NOMO-1 treated with DMSO at 0.1 percent for 48 hours (cell line): ENCODE results near the gene SH3TC2.

Experiments
- DNase-seq: peaks from one replicate; lab custom pipeline; 2025; ENCODE audit not compliant: unreplicated experiment; lab: John Stamatoyannopoulos, UW

Gene SH3TC2

GRCh38 chr5:149063017-149063687, at the start of gene SH3TC2:
Gene SH3TC2, minus strand, starts transcription at chr5:149063062. Its CDS starts 40 bp downstream, at chr5:149063022.
- no peak for DNase-seq

GRCh38 chr5:149110406-149110805, 47.5 kb upstream of the SH3TC2 start:
- peak; percentile 14 for DNase-seq

DNA sequence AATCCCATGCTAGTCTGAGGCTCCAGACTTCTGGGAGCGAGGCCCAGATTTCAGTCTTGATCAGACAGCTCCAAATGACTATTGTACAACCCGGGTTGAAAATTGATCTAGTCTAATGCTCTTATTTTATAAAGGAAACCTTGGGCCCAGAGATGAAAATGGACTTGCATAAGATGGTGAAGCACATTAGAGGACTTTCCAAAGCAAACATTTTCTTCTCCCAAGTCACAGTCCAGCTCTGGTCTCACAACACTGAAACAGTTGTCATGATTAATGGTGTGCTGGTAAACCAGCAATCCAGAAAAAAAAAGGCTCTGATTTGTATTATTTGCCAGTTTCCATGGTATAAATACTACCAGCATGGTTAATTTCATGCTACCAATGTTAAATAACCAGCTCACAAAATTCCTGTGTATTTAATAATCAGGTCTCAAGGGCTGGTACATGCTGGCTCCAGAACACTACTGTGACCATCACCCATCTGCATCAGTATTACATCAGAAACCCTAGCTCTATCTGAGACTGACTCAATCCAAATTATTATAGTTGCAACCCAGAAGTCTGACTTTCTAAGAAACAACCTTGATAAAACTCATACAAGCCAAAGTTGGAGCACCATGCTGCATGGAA, 45.9 kb upstream of the SH3TC2 start:
- no peak for DNase-seq

GRCh38 chr5:149100331-149100730, 37.5 kb upstream of the SH3TC2 start:
- no peak for DNase-seq

- no peak for DNase-seq
Observed at GRCh38 chr5:149099920-149100319, 37.1 kb upstream of the SH3TC2 start.

- DNase-seq: no peak
Observed at GRCh38 chr5:149094996-149095395, 32.1 kb upstream of the SH3TC2 start.

DNA sequence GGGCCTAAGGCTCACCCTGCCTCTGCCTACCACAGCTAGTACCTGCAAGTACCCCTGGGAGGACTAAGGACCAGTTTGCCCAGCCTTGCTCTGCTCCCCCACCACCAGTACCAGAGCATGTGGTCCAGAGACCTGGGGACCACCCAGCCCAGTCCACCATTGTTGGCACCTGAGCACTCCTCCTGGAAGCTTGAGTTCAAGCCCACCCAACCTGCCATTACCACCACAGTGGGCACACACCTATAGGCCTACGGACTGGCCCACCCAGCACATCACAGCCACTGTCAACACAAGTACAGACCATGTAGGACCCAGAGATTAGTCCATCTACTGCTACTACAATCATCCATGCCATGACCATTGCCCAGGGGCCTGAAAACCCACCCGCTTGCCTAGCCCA, 30.8 kb upstream of the SH3TC2 start:
- DNase-seq: no peak

GRCh38 chr5:149089796-149090195, 26.9 kb upstream of the SH3TC2 start:
- DNase-seq: peak; percentile 5

- no peak for DNase-seq
Observed at GRCh38 chr5:149088686-149089085, 25.8 kb upstream of the SH3TC2 start.

GRCh38 chr5:149083846-149084245, 21.0 kb upstream of the SH3TC2 start:
- no peak for DNase-seq

DNA sequence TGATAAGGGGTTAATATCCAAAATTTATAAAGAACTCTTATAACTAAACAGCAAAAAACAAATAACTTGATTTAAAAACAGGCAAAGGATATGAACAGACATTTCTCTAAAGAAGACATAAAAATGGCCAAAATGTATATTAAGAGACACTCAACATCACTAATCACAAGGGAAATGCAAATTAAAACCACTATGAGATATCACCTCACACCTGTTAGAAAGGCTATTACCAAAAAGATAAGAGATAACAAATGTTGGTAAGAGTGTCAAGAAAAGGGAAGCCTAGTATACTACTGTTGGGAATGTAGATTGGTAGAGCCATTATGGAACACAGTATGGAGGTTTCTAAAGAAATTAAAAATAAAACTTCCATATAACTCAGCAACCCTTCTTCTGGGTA, 19.4 kb upstream of the SH3TC2 start:
- no peak for DNase-seq

DNA sequence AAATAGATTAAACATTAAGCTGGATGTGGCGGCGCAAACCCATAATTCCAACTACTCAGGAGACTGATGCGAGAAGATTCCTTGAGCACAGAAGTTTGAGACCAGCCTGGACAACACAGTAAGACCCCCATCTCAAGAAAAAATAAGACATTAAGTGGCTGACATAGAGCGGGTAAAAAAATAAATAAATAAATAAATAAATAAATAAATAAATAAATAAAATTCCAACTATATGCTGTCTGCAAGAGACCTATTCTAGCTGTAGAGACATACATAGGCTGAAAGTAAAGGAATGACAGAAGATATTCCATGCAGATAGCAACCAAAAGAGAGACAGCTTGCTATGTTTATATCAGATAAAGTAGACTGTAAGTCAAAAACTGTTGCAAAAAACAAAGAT, 17.4 kb upstream of the SH3TC2 start:
- no peak for DNase-seq

DNA sequence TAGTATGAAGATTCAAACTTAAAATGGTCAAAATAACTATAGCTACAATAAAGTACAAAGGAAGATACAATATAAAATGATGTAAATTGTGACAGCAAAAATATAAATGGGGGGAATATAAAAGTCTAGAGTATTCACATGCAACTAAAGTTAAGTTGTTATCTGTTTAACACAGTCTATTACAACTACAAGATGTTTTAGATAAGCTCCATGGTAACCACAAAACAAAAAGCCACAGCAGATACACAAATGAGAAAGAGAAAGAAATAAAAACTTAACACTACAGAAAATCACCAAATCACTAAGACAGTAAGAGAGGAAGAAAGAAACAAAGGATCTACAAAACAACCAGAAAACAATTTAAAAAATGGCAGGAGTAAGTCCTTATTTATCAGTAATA, 17.0 kb upstream of the SH3TC2 start:
- DNase-seq: no peak

DNA sequence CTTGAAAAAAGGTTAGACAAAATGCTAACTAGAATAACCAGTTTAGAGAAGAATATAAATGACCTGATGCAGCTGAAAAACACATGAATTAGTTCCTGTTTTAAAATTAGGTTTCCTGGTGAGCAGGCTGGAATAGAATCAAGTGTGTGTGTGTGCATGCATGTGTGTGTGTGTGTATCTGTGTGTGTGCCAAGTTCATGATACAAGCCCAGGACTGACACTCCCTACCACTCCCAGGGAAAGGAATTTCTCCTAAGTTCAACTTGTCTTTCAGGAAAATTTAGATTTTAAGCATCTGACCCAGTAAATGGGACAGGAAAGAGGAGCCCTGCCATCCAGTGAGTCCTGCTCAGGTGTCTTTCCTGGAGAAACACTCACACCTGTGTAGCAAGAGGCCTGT, 11.2 kb upstream of the SH3TC2 start:
- DNase-seq: peak; percentile 35

GRCh38 chr5:149073213-149073612, 10.4 kb upstream of the SH3TC2 start:
- DNase-seq: no peak

DNA sequence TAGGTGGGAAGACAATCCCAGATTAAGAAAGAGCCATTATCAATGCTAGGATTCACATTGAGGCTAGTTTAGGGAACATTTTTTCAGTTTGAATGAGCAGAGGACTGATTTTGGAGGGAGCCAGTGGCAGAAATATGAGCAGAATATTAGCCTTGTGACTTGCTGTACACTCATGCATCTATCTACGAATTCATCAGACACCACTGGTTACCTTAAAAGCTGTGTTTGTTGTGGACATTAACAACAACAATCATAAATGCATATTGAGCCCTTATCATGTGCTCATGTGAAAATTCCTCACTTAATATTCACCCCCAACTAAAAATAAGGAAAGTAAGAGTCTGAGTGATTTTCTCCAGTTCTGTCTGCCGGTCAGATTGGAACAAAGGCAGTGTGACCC, 9.9 kb upstream of the SH3TC2 start:
- DNase-seq: no peak

DNA sequence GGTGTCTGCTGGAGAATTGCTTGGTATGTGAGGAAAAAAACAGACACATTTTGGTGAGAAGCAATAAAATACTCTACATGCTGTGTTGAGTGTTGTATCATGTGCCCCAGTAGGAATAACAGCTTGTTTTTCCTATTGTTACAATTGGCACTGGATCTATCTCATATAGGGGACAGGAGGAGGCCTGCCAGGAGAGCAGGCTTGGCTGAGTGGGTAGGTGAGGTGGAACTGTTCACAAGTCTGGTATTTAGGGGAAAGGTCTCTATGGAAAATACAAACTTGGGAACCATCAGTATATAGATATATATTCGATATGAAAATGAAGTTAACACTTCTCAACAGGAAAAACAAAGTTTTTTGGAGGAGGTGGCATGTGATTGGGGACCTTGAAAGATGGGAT, 9.5 kb upstream of the SH3TC2 start:
- no peak for DNase-seq

- no peak for DNase-seq
Observed at GRCh38 chr5:149071756-149072155, 8.9 kb upstream of the SH3TC2 start.

GRCh38 chr5:149071216-149071615, 8.4 kb upstream of the SH3TC2 start:
- no peak for DNase-seq

DNA sequence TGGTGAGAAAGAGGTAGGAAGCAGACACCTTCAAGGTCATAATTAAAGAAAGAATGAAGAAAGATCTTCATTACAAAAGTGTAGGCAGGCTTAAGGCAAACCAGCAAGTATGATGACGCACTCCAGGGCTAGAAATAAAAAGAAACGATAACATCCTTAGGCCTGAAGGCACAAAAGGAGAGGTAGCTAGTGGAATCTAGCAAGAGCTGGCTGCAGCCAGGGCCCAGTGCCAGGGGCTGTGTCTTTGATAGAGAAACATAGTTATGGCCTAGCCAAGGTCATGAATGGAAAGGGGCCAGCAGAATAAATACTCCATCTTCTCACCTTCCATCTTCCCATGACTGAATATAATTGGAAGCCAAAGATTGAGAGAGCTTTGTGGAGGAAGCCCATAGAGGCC, 6.8 kb upstream of the SH3TC2 start:
- no peak for DNase-seq

- DNase-seq: no peak
Observed at GRCh38 chr5:149063896-149064478, 1.1 kb upstream of the SH3TC2 start.

DNA sequence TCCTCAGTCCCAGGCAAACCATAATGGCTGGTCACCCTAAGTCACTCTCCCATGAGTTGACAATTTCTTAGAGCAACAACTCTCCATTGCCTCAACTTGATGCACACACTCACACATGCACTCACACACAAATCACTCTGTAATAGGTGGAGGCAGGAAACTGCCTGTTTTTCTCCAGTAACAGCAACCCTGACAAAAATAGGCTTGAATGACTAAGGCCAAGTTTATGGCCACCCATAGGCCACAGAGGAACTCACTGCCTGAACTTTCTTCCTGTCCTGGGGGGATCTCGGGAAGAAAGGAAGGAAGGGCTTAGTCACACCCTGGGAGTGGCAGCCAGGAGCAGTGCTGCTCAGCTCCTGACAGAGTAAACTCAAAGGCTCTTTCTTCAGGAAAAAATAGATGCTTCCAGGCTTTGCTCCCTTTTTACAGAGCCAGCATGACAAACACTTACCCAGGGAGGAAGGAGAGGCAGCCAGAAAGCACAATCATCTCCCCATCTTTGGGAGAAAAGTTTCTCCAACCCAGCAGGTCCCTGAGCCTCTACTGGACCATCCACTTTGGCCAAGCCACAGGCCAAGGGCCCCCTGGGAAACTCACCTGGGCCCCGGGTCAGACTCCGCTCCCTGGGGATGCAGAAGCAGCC, 368 bp downstream of the SH3TC2 start:
- peak; percentile 73 for DNase-seq
